GM06990 (cell line): ENCODE results near the gene PGAM1.

Source experiments
- DNase-seq: peaks from one replicate; pipeline ENCODE4 v3.0.0-alpha.2; 2011; ENCODE audit not compliant: insufficient read length; ENCODE audit errors: extremely low read depth
- H3K27me3 ChIP-seq: replicated peaks from 2 replicates; pipeline ENCODE4 v1.6.0; 2011; ENCODE audit warnings: low read length; ENCODE audit not compliant: control insufficient read depth, insufficient read depth
- H3K36me3 ChIP-seq: 2 replicates; pipeline ENCODE4 v1.5.1; 2011; ENCODE audit warnings: low read length; ENCODE audit not compliant: control insufficient read depth, insufficient read depth
- H3K4me3 ChIP-seq: replicated peaks from 2 replicates; pipeline ENCODE4 v1.5.1; 2011; ENCODE audit warnings: low read depth, mild to moderate bottlenecking, control low read depth, low read length
- TF ChIP-seq, protein P1 (sequence below): IDR thresholded peaks from 2 replicates; pipeline ENCODE4 v1.5.1; 2011; ENCODE audit warnings: low read length, control low read depth, mild to moderate bottlenecking, inconsistent platforms; ENCODE audit not compliant: insufficient read depth, poor library complexity, severe bottlenecking

Gene PGAM1

DNA sequence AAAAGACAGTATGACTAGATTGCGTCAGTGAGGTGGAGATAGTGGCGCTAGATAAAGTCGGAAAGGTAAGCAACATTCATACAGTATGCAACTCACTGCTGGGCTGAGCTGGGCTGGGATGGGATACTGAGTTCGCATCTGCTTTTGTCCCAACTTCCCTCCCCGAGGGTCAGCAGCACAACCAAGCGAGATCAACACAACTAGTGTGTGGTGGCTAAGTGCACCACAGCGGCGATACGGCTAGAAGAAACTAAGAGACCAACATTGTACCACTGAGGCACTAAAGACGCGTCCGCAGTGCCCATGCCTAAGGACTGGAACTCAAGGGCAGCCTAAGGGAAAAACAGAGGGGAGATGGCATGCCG, 19.3 kb downstream of the PGAM1 start:
- Histone ChIP-seq H3K4me3 (peak overlapping the region; percentile 95), H3K36me3 (no peaks in the 10 kb centered on the region; the same call in 1 of the 2 replicates), H3K27me3 (no peaks in the 10 kb centered on the region)
- TF ChIP-seq, protein P1, sequence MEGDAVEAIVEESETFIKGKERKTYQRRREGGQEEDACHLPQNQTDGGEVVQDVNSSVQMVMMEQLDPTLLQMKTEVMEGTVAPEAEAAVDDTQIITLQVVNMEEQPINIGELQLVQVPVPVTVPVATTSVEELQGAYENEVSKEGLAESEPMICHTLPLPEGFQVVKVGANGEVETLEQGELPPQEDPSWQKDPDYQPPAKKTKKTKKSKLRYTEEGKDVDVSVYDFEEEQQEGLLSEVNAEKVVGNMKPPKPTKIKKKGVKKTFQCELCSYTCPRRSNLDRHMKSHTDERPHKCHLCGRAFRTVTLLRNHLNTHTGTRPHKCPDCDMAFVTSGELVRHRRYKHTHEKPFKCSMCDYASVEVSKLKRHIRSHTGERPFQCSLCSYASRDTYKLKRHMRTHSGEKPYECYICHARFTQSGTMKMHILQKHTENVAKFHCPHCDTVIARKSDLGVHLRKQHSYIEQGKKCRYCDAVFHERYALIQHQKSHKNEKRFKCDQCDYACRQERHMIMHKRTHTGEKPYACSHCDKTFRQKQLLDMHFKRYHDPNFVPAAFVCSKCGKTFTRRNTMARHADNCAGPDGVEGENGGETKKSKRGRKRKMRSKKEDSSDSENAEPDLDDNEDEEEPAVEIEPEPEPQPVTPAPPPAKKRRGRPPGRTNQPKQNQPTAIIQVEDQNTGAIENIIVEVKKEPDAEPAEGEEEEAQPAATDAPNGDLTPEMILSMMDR, result no peak
- no peak for DNase-seq

DNA sequence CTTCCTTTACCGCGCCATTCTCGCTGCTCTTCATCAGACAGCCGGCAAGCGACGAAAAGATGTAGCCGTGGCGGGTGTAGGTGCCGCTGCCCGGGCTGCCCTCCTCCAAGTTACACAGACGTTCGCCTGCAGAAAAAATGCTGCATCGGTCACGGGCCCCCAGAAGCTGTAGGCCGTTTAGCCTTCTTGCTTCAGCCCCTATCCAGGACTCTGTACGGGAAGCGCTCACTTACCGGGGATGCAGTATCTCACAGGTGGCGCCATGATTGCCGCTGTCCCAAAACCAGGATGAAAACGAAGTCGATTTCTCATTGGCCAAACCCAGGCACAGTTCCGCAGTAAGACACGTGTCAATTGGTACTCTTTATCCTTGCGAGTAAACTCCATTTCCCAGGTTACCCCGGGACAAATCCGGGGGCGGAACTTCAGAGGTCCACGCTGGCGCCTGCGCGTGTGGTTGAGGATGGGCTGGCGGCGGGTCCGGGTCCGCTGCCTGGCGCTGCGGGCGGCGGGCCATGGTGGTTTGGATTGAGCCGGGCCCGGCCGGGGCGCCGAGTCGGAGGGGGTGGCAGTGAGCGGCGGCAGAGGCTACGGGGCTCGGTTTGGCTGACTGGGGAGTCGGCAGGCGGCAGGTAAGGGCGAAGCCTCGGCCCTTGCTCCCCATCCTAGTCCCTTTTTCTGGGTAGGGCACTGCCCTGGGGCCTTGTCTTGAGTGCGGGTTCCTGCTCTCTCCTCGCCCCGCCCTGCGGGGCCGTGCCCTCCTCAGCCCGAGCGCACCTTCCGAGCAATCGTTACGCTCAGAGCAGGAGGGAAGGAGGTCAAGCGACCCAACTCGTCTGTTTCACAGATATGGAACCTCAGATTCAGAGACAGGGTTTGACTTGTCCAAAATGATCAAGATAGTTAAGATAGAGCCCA, 20.0 kb downstream of the PGAM1 start, which contains the start of the genes EXOSC1 and ZDHHC16:
Gene EXOSC1 (minus strand): TSS at position 285 of the 918 bp plus-strand sequence. CDS start 21 bp downstream, at position 264.
Gene ZDHHC16 (plus strand): TSS at position 454 of the 918 bp plus-strand sequence. CDS start 5,501 bp downstream, outside the sequence.
- DNase-seq, result peak; percentile 87
- Histone ChIP-seq H3K27me3 (no peaks in the 10 kb centered on the region), H3K36me3 (no peaks in the 10 kb centered on the region; the same call in 1 of the 2 replicates), H3K4me3 (peak within 1 kb of the TSS; percentile 95)
- TF ChIP-seq, protein P1, result peak; percentile 17

DNA sequence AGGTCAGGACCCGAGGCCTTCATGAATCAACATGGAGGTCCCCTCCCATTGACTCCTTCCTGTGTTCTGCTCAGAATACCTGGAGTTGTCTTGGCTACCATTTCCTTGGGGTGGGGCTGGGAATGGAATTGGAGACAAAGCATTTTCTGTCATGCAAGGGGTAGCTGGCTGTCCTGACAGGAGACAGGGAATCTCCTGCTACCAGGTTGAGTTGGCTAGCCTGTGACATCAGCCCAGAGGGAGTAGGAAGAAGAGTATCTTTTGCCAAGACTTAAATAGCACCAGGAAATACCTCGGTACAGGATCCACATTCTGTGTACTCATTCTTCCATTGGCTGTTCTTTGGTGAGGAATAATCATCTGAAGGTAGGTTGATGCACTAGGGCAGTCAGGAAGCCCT, 24.8 kb downstream of the PGAM1 start:
- Histone ChIP-seq H3K36me3 (peaks cover 7% of the 10 kb centered on the region), H3K4me3 (no peak overlapping the region), H3K27me3 (no peaks in the 10 kb centered on the region)
- TF ChIP-seq, protein P1, result no peak
- DNase-seq, result no peak

DNA sequence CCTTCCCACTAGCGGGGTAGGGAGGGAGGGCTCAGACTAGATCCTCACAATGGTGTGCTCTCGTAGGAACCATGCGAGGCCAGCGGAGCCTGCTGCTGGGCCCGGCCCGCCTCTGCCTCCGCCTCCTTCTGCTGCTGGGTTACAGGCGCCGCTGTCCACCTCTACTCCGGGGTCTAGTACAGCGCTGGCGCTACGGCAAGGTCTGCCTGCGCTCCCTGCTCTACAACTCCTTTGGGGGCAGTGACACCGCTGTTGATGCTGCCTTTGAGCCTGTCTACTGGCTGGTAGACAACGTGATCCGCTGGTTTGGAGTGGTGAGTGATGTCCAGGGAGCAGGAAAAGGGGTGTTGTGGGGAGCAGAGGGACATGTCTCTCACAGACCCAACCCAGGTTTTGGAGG, 25.6 kb downstream of the PGAM1 start:
- Histone ChIP-seq H3K36me3 (peaks cover 12% of the 10 kb centered on the region), H3K27me3 (no peaks in the 10 kb centered on the region), H3K4me3 (no peak overlapping the region)
- no peak for DNase-seq
- TF ChIP-seq, protein P1, result no peak

DNA sequence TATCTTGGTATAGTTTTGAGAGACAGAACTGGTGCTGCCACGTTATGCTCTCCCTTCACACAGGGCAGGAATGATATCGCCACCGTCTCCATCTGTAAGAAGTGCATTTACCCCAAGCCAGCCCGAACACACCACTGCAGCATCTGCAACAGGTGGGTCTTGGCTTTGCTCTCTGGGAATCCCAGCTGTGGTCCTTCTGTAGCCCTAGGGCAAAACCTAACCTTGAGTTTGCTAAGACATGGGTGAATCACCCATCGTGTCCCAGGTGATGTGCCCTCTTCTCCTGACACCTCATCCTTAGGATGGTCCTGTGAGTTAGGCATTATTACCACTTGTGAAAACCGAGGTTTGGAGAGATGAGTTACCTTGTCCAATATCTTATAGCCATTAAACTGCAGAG, 26.4 kb downstream of the PGAM1 start:
- no peaks in the 10 kb centered on the region for H3K27me3 ChIP-seq
- DNase-seq, result no peak
- H3K36me3 ChIP-seq, result peaks cover 17% of the 10 kb centered on the region
- TF ChIP-seq, protein P1, result no peak
- no peak overlapping the region for H3K4me3 ChIP-seq
